Right lobe of liver (tissue), 4 donors: ENCODE data around the gene DDX52.

Source experiments
- POLR2A ChIP-seq: fragments of 450-650 bp; IDR thresholded peaks from one replicate; pipeline ENCODE4 v1.6.1; 2017; ENCODE audit warnings: antibody characterized with exemption, mild to moderate bottlenecking
- TF ChIP-seq, protein P1 (sequence below), 4 donors: fragments of 200-600 bp in 3 of 4; fragments of 450-650 bp in 1 of 4; IDR thresholded peaks; one replicate each; pipeline versions ENCODE4 v1.5.1 to v1.8.0; 2016 to 2022; ENCODE audit warnings: antibody characterized with exemption in 4 of 4, mild to moderate bottlenecking in 2 of 4
- donor health status: DM: no; HTN: no; CAD: no.
- donor health status: DM: no; HTN: no; CAD: no.
- donor health status: DM: no; HTN: yes; CAD: no.

DNA sequence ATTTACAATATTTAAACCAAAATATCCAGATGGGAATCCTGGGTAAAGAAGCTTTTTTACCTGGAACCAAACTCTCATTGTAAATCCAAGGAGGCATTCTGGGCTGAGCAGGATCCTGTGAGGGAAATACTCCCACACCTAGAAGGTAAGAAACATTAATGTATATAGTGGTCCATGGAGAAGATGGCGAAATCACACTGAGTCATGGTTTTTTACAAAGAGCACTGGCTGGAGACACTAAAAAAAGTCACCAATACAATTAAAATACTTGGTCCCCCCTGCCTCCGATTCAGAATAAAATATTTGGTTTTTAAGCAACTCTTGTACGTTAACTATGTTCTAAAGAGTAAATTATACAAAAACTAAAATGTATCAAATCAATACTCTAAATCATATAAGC, 67.0 kb downstream of the DDX52 start:
- no peak for TF ChIP-seq POLR2A
- TF ChIP-seq, protein P1, sequence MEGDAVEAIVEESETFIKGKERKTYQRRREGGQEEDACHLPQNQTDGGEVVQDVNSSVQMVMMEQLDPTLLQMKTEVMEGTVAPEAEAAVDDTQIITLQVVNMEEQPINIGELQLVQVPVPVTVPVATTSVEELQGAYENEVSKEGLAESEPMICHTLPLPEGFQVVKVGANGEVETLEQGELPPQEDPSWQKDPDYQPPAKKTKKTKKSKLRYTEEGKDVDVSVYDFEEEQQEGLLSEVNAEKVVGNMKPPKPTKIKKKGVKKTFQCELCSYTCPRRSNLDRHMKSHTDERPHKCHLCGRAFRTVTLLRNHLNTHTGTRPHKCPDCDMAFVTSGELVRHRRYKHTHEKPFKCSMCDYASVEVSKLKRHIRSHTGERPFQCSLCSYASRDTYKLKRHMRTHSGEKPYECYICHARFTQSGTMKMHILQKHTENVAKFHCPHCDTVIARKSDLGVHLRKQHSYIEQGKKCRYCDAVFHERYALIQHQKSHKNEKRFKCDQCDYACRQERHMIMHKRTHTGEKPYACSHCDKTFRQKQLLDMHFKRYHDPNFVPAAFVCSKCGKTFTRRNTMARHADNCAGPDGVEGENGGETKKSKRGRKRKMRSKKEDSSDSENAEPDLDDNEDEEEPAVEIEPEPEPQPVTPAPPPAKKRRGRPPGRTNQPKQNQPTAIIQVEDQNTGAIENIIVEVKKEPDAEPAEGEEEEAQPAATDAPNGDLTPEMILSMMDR (IDR thresholded peaks at IDR 0.05): no peak
